Measurements from ENCODE around the gene AFAP1.

GRCh38 chr4:7874838-7875237, 64.8 kb downstream of the AFAP1 start:
- TF ChIP-seq POLR2AphosphoS5 (IDR thresholded peaks at IDR 0.05; ENCODE audit: insufficient read depth, low read depth, low read length): no peak
- TF ChIP-seq CTCF (IDR thresholded peaks at IDR 0.05; ENCODE audit: extremely low read depth in 1 of 2, insufficient read depth in 1 of 2, low read depth in 1 of 2, low read length in 2 of 2): no peak
- TF ChIP-seq MYC (IDR thresholded peaks at IDR 0.05; ENCODE audit: low read depth, low read length): no peak
- no peak for TF ChIP-seq EZH2 (IDR thresholded peaks at IDR 0.05; ENCODE audit: borderline replicate concordance, low read depth, low read length, severe bottlenecking)
